ENCODE results near the gene NBAS.
"Not testable (repeated sequence)": the region's sequence is repeated elsewhere in the genome, so short reads cannot be mapped to it uniquely, and the experiment has no call there.

The NBAS gene

DNA sequence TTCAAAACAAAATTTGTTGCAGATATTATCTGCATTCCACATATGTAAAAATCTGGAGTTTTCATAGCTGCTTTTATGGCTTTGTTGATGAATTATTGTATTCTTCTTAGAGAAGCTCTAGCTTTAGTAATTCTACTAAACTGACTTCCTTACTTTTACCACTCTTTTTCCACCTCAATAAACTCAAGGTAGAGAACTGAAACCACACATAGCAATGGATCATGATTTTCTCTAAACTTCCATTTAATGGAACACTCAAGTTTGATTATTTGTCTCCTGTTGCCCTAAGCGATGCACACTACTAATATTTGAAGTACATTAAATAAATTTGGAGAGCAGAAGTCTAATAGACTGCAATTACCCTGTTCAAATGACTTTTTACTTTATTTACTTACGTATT, 192.0 kb downstream of the NBAS start:
- no peak for DNase-seq (ENCODE audit: low read depth in 2 of 3, low spot score in 1 of 3)

DNA sequence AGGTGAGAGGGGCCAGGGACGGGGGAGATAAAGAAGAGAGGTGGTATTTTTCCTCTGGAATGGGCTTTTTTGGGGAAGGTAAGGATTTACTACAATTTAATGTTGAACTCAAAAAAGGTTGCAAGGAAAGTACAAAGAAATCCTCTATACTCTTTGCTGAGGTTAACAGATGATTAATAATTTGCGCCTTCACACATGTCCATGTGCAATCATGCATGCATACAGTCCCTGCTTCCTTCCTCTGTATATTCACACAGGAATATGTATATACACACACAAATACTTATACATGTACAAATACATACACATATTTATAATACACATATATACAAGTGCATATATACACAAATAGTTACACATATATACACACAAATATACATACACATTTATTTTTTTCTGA, 193.4 kb downstream of the NBAS start:
- DNase-seq (ENCODE audit: low read depth in 2 of 3, low spot score in 1 of 3) = no peak

DNA sequence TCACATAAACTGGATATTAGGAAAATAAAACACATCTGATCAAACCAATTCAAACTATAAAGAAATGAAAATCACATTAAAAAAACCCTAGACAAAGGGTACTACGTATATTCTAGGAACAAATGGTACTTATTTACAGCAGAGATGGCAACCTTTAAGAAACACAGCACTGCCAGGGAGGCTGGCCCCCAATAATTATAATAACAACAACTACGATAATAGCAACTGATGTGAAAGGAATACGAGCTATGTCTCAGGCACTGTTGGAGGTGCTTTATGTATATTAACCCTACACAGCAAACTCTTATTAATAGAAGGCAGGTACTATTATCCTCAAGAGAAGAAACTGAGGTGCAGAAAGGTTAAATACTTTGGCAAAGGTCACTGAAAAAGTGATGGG, 193.9 kb downstream of the NBAS start:
- DNase-seq (ENCODE audit: low read depth in 2 of 3, low spot score in 1 of 3) = no peak

DNA sequence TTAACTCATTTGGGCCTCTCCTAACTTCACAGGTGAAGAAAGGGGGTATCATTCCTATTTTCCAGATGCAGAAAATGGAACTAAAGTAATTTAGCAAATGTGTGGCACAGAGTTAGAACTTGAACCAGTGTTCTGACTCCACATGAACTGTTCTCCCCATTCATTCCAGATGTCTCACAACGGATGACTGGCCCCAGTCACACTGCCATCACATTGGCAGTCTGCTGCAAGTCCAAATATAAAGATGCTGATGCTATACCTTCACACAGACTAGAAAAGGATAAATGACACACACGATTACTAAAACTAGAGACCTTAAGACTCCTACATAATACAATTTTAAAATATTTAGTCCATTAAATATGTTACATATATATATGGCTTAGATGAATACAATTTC, 195.7 kb downstream of the NBAS start:
- no peak for DNase-seq (ENCODE audit: low read depth in 2 of 3, low spot score in 1 of 3)

DNA sequence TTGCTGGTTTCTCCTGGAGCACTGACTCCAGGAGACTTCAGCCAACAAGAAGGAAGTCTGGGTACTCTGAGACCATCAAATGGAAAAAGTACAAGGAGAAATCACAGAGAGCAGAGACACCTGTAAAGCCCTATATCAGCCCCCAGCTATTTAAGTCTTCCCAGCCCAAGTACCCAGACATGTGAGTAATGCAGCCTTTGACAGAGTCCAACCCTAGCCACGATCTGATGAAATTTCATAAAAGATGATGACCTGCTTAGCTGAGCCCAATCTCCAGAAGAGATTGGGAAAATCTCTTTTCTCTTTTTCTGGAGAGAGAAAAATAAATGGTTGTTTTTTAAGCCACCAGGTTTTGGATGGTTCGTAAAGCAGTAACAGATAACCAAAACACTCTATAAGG, 196.6 kb downstream of the NBAS start:
- no peak for DNase-seq (ENCODE audit: low read depth in 2 of 3, low spot score in 1 of 3)

DNA sequence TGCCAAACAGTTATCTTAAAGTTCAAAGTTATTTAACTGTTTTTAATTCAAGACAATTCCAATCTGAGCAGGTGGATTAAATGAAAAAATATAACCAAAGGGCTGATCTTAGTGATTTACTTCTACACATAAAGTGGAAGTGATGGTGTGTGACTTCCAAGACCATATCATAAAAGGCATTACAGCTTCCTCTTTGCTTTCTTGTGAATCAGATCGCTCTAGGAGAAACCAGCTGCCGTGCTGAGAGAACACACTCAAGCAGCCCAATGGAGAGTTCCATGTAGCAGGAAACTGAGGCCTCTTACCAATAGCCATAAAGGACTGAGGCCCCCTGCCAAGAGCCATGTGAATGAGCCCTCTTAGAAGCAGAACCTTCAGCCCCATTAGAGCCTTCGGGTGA, 197.4 kb downstream of the NBAS start:
- DNase-seq (ENCODE audit: low read depth in 2 of 3, low spot score in 1 of 3) = no peak

DNA sequence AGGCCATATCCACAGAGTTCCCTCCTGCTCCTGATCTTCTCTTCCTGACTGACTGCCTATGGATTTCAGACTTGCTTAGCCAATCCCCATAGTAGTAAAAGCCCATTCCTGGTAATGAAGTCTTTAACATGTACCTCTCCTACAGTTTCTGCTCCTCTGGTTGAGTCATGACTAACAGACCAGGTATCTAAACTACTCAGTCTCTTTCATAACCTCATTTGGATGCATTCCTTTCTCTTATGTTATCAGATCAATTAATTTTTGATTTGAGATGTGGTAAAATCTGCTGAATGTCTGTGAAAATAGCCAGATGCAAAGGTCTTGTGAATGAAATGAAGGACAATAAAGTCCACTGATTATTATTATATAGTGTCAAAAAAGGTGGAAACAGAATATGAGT, 198.0 kb downstream of the NBAS start:
- no peak for DNase-seq (ENCODE audit: low read depth in 2 of 3, low spot score in 1 of 3)

DNA sequence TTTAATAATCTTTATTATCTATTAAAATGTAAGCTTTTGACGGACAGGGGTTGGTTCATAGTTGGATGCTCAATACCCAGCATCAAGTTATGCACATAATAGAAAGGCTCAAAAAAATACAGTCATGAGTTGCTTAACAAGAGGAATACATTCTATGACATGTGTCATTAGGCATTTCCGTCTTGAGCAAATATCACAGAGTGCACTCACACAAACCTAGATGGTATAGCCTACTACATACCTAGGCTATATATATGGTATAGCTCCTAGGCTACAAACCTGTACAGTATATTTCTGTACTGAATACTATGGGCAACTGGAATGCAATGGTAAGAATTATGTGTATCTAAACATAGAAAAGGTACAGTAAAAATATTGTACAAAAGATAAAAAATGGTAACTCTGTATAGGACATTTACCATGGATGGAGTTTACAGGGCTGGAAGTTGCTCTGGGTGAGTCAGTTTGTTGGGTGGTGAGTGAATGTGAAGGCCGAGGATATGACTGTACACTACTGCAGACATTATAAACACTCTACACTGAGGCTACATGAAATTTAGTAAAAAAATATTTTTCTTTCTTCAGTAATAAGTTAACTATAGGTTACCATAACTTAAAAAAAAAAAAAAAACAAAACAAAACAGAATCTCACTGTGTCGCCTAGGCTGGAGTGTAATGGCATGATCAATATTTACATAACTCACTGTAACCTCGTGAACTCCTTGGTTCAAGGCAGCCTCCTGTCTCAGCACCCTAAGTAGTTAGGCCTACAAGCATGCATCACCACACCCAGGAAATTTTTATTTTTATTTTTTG, 201.2 kb downstream of the NBAS start:
- no peak for DNase-seq (ENCODE audit: low read depth in 2 of 3, low spot score in 1 of 3)

DNA sequence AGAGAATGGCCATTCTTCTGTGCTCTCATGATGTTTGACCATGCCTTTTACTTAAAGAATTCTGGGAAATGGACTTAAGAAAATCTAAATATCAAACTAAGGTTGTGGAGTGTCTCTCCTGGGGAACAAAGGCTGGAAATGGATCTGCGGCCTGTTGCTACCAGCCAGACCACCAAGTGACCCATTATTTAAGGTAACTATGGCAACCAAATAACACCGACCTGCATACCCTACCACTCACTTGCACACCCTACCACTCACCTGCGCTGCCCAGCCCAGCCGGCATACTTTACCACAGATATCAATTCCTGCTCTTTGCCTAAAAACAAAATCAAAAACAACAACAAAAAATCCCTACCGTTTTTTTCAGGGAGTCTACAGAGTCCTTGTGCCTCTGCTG, 203.2 kb downstream of the NBAS start:
- DNase-seq (ENCODE audit: low read depth in 2 of 3, low spot score in 1 of 3) = no peak

DNA sequence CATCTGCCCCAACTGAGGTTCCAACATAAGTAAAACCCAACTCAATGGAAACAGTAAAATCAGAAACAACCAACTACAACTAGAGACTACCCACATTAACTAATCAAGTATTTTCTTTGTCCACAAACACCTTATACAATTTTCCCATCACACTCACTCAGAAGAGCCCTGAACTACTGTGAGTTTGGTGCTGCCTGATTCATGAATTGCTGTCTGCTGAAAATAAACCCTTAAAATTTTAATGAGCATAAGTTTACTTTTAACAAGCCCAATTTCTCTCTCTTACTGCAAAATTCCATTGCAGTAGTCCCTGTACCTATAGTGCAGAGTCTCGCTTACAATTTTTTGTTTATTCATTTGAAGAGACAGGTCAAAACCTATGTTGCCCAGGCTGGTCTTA, 203.9 kb downstream of the NBAS start:
- DNase-seq (ENCODE audit: low read depth in 2 of 3, low spot score in 1 of 3) = no peak

DNA sequence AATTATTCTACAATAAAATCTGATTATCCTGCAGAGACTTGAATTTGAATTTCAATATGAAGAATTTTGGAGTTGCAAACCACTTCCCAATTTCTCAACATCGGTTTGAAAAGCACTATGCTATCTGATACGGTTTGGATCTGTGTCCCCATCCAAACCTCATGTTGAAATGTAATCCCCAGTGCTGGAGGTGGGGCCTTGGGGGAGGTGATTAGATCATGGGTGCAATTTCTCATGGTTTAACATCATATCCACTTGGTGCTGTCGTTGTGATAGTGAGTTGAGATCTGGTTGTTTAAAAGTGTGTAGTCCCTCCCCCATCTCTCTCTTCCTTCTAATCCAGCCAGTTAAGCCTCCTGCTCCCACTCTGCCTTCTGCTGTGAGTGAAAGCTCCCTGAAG, 205.7 kb downstream of the NBAS start:
- no peak for DNase-seq (ENCODE audit: low read depth in 2 of 3, low spot score in 1 of 3)

DNA sequence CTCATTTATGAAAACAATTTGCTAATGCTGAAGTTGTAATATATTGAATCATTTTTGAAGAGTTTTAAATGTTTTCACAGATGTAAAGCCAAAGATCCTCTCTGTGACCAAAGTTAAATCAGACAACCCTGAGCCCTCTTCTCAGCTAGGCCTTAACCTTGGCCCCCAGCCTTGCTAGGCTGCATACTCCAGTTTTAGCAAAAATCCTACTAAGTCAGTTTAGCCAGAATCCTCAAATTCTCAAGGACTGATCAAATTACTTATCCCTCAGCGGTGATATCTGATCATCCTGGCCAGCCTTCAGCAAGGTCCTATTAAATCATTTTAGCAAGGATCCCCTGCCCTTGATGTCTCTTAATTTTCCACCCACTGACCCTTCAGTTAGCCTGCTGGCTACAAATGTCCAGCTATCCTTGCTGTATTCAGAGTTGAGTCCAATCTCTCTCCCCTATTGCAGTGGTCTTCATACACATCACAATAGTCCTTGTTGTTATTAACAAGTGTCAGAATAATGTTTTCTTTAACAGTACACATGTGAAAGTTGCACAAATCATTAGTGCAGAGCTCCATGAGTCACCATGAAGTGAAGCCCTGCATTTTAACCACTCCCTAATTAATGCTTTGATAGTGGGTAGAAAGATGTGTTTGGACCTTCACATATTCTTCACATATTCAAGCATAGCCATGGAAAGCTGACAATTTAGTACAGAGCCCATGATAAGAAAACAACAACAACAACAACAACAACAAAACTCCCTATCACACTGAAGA, 206.4 kb downstream of the NBAS start:
- DNase-seq (ENCODE audit: low read depth in 2 of 3, low spot score in 1 of 3) = no peak

DNA sequence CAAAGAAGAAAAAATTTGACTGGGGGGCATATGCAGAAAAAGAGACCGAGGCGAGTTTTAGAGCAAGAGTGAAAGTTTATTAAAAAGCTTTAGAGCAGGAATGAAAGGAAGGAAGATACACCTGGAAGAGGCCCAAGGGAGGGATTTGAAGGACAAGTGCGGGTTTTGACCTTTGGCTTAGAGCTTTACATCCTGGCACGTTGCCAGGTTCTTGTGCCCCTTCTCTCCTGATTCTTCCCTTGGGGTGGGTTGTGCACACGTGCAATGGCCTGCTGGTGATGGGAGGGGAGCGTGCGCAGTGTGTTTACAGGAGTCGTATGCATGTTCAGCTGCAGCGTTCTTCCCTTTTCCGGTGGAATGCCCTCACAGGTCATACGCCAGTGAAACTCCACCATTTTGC, 208.8 kb downstream of the NBAS start:
- no peak for DNase-seq (ENCODE audit: low read depth in 2 of 3, low spot score in 1 of 3)

DNA sequence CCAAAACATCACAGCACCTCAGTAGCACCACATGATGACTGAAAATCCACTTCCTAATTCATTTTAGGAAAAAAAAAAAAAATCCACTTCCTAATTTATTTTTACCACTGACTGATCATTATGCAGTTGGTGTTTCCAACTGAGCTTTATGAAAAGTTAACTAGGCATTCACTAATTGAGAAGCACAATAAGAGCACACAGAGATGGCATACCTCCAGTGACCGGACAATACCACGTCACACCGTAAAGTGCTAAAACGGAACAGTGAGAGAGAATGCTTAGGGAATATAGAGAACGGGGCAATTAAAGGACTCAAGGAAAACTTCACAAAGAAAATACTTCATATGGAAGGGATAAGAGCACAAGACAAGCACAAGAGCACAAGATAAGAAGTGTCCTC, 212.5 kb downstream of the NBAS start:
- no peak for DNase-seq (ENCODE audit: low read depth in 2 of 3, low spot score in 1 of 3)

DNA sequence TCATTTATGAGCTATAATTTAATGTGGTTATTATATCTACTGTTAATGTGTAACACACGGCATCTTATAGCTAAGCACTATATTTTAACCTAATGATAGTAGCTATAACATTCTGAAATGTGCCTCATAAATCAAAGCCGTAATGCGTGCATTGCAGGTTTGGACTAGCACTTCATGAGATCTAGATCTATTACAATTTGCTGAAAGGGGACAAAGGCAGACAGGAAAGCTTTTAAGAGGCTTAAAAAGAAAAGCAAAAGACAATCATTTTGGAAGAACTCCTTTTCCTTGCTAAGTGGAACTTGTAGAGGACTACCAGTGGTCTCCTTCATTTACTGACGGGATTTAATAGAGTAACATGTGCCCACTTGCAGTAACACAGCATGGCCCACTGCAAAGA, 213.1 kb downstream of the NBAS start:
- no peak for DNase-seq (ENCODE audit: low read depth in 2 of 3, low spot score in 1 of 3)

DNA sequence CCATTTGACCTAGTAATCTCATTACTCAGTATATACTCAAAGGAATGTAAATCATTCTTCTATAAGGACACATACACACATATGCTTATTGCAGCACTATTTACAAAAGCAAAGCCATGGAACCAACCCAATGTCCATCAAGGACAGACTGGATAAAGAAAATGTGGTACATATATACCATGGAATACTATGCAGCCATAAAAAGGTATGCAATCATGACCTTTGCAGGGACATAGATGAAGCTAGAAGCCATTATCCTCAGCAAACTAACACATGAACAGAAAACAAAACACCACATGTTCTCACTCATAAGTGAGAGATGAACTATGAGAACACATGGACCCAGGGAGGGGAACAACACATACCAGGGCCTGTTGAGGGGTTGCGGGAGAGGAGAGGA, 214.5 kb downstream of the NBAS start:
- no peak for DNase-seq (ENCODE audit: low read depth in 2 of 3, low spot score in 1 of 3)

DNA sequence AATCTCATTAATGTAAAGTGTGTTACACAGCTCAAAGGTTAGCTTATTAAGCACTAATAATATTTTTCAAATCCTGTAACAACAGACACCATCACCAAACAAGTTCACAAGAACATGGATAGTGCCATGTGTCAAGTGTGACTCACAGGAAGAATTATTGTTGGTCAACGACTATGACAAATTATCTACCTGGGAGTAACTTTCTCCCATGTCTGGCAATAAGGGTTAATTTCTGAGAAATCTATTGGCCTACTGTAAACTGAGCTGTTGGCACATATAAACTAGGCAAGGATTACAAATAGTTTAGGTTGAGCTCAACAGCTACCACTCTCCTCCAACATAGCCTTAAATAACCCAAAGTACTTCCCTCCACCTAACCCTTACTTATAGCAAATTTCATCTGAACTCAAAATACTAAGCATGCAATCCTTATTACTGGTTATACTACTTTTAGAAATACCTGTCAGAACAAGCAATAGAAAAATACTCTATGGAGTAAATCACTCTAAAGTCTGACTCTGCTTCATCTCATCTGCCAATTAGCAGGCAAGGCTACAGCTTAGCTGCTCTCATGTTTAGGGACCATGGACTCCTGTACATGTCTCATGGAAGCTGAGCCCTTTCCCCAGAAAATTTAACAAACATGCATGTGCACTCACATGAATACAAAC, 223.0 kb downstream of the NBAS start:
- no peak for DNase-seq (ENCODE audit: low read depth in 2 of 3, low spot score in 1 of 3)

DNA sequence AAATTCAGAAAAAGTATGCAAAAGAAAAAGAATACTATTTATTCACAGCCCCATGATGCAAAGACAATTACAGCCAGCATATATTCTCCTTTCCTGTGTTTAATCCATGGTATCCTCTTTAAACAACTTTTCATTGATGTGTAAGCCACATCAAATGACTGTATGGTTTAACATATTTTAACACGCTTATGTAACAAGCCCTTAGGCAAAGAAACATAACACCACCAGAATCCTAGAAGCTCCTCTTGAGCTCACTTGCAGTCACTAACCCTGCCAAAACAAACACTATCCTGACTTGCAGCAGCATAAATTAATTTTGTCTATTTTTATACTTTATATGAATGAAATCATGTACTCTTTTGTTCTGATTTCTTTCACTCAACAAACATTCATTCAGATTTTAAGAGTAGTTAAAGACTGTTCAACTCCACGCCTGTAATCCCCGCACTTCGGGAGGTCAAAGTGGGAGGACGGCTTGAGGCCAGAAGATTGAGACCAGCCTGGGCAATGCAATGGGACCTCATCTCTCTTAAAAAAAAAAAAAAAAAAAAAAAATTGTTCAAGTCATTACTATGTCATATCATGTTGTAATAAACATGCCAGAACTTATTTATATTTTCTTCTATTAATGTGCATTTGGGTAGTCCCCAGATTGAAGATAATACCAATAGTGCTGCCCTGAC, 226.3 kb downstream of the NBAS start:
- no peak for DNase-seq (ENCODE audit: low read depth in 2 of 3, low spot score in 1 of 3)

DNA sequence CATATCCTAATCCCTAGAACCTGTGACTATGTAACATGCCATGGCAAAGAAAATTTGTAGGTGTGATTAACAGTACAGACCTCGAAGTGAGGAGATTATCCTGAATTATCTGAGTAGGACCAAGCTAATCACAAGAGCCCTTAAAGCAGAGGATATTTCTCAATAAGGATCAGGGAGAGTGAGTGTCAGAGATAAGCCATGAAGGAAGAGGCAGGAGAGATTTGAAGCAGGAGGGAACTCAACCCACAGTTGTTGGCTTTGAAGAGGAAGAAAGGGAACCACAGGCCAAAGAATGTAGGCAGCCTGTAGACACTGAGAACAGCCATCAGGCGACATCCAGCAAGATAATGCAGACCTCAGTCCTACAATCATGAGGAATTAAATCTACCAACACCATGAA, 229.3 kb downstream of the NBAS start:
- DNase-seq (ENCODE audit: low read depth in 2 of 3, low spot score in 1 of 3) = no peak

DNA sequence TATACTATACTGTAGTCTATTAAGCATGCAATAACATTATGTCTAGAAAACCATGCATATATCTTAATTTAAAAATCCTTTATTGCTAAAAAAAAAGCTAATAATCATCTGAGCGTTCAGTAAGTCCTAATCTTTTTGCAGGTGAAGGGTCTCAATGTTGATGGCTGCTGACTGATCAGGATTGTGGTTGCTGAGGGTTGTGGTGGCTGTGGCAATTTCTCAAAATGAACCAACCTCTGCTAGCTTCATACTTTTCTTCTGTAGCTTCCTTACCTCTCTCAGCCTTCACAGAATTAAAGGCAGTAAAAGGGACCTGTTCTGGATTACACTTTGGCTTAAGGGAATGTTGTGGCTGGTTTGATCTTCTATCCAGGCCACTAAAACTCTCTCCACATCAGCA, 235.8 kb downstream of the NBAS start:
- no peak for DNase-seq (ENCODE audit: low read depth in 2 of 3, low spot score in 1 of 3)

DNA sequence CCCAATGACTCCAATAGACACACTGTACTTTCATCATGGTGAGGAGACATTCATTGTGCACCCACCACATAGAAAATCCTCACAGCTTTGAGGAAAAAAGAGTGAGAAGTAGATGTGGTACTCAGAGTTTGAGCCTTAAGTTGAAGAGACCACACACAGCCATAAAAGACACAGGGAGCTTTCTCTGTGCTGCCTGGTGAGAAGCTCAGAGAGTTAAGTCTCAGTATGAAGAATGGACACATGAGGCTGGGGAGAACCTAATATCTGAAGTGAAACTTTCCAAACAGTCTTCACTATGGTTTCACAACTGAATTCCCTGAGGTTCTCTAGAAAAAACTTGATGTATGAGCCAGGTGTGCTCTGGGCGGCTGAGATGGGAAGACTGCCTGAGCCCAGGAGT, 237.9 kb downstream of the NBAS start:
- no peak for DNase-seq (ENCODE audit: low read depth in 2 of 3, low spot score in 1 of 3)

DNA sequence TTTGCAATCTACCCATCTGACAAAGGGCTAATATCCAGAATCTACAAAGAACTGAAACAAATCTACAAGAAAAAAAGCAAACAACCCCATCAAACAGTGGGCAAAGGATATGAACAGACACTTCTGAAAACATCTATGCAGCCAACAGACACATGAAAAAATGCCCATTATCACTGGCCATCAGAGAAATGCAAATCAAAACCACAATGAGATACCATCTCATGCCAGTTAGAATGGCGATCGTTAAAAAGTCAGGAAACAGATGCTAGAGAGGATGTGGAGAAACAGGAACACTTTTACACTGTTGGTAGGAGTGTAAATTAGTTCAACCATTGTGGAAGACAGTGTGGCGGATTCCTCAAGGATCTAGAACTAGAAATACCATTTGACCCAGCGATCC, 239.7 kb downstream of the NBAS start:
- DNase-seq (ENCODE audit: low read depth in 2 of 3, low spot score in 1 of 3) = not testable (repeated sequence)
